ENCODE results near the gene RASGRP2. TPM values are rescaled to one million over a fixed set of nuclear protein-coding genes. Genes with fewer than 3 reads are reported as not detected.

RASGRP2 gene
- total RNA-seq, 1 experiment from 2014 or later = 26.9 TPM

DNA sequence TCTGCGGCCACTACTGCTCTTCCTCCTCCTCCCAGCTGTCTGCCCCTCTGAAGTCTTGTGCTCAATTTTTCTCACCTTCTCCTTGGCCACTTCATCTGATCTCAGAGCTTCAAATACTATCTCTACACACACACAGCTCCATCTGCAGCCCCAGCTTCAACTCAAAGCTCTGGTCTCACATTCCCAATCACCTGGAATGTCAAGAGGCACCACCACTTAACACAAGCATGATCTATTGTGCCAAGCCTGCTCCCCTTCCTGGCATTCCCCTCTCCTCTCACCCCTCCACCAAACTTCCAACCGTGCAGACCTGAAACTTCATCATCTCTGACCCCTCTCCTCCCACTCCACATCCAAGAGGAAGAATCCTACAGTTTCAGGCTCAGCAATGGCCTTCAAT lies 38.4 kb downstream of the RASGRP2 start:
- H3K79me2 ChIP-seq (ENCODE audit: insufficient read depth, low read length) = no peaks in the 10 kb centered on the region
- H3K23ac ChIP-seq (ENCODE audit: insufficient read length, low read depth, low read length) = no peak overlapping the region
- Mint-ChIP-seq H3K9me3 (peaks cover 3 to 4% of the 10 kb centered on the region in 2 experiments), H3K4me1 (peaks cover 10 to 21% of the 10 kb centered on the region in 2 experiments), H3K27ac (no peak overlapping the region), H3K4me3 (no peak overlapping the region), H3K27me3 (ENCODE audit: low read depth) (peaks cover 66% of the 10 kb centered on the region), H3K36me3 (ENCODE audit: insufficient read depth in 1 of 3, low read depth in 3 of 3) (peaks cover 0 to 3% (median 2%) of the 10 kb centered on the region in 3 experiments; a peak in 1 of 7 replicates)
- H3K4me1 ChIP-seq (ENCODE audit: insufficient read depth, low read length) = 0 out of 2 replicates have a peak, but pooled peaks cover 4% of the 10 kb centered on the region
- no peak overlapping the region; the same call in 1 of the 2 replicates for H3K14ac ChIP-seq (ENCODE audit: insufficient read depth, low read length)
- no peak overlapping the region for H3K4me2 ChIP-seq (ENCODE audit: insufficient read depth, insufficient read length, low read length)
- H3T11ph ChIP-seq (ENCODE audit: low read length) = no peak overlapping the region
- H3K18ac ChIP-seq (ENCODE audit: insufficient read length, low read depth, low read length) = no peak overlapping the region
- no peaks in the 10 kb centered on the region for H4K20me1 ChIP-seq (ENCODE audit: control insufficient read depth, insufficient read depth, insufficient read length)
- no peak overlapping the region for H3K56ac ChIP-seq (ENCODE audit: insufficient read length, low read depth, low read length)
- no peak overlapping the region for H2BK15ac ChIP-seq (ENCODE audit: low read depth, low read length)
- no peaks in the 10 kb centered on the region for H3K23me2 ChIP-seq (ENCODE audit: insufficient read length, low read depth, low read length, poor library complexity, severe bottlenecking)
- no peak for DNase-seq
- no peak overlapping the region for H2AFZ ChIP-seq (ENCODE audit: low read length)
- no peak overlapping the region for H3K4ac ChIP-seq (ENCODE audit: low read depth, low read length)
- no CpG with 5 or more reads among the region's 2 CpGs for WGBS (ENCODE audit: extremely low coverage, insufficient read length, low lambda C conversion rate)
- no peaks in the 10 kb centered on the region for H3K79me1 ChIP-seq (ENCODE audit: insufficient read depth, low read depth, low read length, poor library complexity, severe bottlenecking)
- H2BK5ac ChIP-seq (ENCODE audit: insufficient read length, low read length) = no peak overlapping the region
- H3K9me3 ChIP-seq (ENCODE audit: control insufficient read depth, low read depth, low read length) = no peaks in the 10 kb centered on the region
- H2BK120ac ChIP-seq (ENCODE audit: low read depth, low read length, poor library complexity, severe bottlenecking) = no peak overlapping the region
- no peak overlapping the region for H2BK20ac ChIP-seq (ENCODE audit: low read depth, low read length, poor library complexity, severe bottlenecking)
- no peak overlapping the region for H4K8ac ChIP-seq (replicated peaks; ENCODE audit: insufficient read length, low read depth, low read length)
- H3K9ac ChIP-seq (ENCODE audit: extremely low read depth, insufficient read length, low read length) = no peak overlapping the region
- H4K5ac ChIP-seq (ENCODE audit: insufficient read length, low read depth, low read length) = no peak overlapping the region
- no peaks in the 10 kb centered on the region; the same call in 1 of the 2 replicates for H3K27me3 ChIP-seq (ENCODE audit: insufficient read depth, low read length)
- H3K27ac ChIP-seq (ENCODE audit: insufficient read length, low read depth, low read length) = no peak overlapping the region
- H2AK5ac ChIP-seq (ENCODE audit: insufficient read length, low read length) = no peak overlapping the region
- no peak overlapping the region for H2BK12ac ChIP-seq (ENCODE audit: insufficient read length, low read depth, low read length)
- no peak overlapping the region for H4K91ac ChIP-seq (ENCODE audit: insufficient read length, low read depth, low read length)
- TF ChIP-seq, protein P1, sequence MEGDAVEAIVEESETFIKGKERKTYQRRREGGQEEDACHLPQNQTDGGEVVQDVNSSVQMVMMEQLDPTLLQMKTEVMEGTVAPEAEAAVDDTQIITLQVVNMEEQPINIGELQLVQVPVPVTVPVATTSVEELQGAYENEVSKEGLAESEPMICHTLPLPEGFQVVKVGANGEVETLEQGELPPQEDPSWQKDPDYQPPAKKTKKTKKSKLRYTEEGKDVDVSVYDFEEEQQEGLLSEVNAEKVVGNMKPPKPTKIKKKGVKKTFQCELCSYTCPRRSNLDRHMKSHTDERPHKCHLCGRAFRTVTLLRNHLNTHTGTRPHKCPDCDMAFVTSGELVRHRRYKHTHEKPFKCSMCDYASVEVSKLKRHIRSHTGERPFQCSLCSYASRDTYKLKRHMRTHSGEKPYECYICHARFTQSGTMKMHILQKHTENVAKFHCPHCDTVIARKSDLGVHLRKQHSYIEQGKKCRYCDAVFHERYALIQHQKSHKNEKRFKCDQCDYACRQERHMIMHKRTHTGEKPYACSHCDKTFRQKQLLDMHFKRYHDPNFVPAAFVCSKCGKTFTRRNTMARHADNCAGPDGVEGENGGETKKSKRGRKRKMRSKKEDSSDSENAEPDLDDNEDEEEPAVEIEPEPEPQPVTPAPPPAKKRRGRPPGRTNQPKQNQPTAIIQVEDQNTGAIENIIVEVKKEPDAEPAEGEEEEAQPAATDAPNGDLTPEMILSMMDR (conservative IDR thresholded peaks at IDR 0.05) = no peak
